Neural cell (in vitro differentiated cells): ENCODE measurements around the gene SIK3. TPM values are rescaled to one million over a fixed set of nuclear protein-coding genes. Genes with fewer than 3 reads are reported as not detected.

ENCODE experiments used
- H2AFZ ChIP-seq: fragments of 200-600, 300-800 bp; sonication (generic), shearing (Covaris generic); 2 replicates; pipeline ENCODE4 v1.6.0; 2014; ENCODE audit warnings: low read depth, mild to moderate bottlenecking, antibody characterized with exemption, low read length, moderate library complexity
- H3F3A ChIP-seq: fragments of 200-600 bp; shearing (Covaris generic); 2 replicates; pipeline ENCODE4 v1.6.1; 2016; ENCODE audit warnings: mild to moderate bottlenecking, moderate library complexity, mixed read lengths, antibody characterized with exemption, low read length; ENCODE audit not compliant: insufficient read depth, poor library complexity, severe bottlenecking
- H3K27ac ChIP-seq: fragments of 200-600, 300-800 bp; sonication (generic), shearing (Covaris generic); 2 replicates; pipeline ENCODE4 v1.5.1; 2014; ENCODE audit warnings: mild to moderate bottlenecking, low read length, moderate library complexity
- H3K27me3 ChIP-seq: fragments of 300-800, 200-600 bp; sonication (generic), shearing (Covaris generic); 2 replicates; pipeline ENCODE4 v1.6.0; 2014; ENCODE audit warnings: mild to moderate bottlenecking, low read depth, low read length, moderate library complexity; ENCODE audit not compliant: insufficient read depth
- H3K36me3 ChIP-seq: fragments of 300-800, 200-600 bp; sonication (generic), shearing (Covaris generic); 2 replicates; pipeline ENCODE4 v1.5.1; 2014; ENCODE audit warnings: mild to moderate bottlenecking, antibody characterized with exemption, low read length, moderate library complexity; ENCODE audit not compliant: insufficient read depth
- H3K4me2 ChIP-seq: fragments of 300-800, 200-600 bp; sonication (generic), shearing (Covaris generic); 2 replicates; pipeline ENCODE4 v1.6.0; 2014; ENCODE audit warnings: mild to moderate bottlenecking, low read length
- H3K4me3 ChIP-seq: fragments of 300-800, 200-600 bp; sonication (generic), shearing (Covaris generic); 2 replicates; pipeline ENCODE4 v1.5.1; 2014; ENCODE audit warnings: mild to moderate bottlenecking, low read length, moderate library complexity
- H3K79me2 ChIP-seq: fragments of 200-600 bp; shearing (Covaris generic); replicated peaks from 2 replicates; pipeline ENCODE4 v1.6.0; 2014; ENCODE audit warnings: mild to moderate bottlenecking, low read length, moderate library complexity; ENCODE audit not compliant: insufficient read depth
- H3K9ac ChIP-seq: fragments of 300-800, 200-600 bp; sonication (generic), shearing (Covaris generic); 2 replicates; pipeline ENCODE4 v1.6.1; 2016; ENCODE audit warnings: mild to moderate bottlenecking, low read length, mixed read lengths
- H3K9me2 ChIP-seq: fragments of 200-600 bp; shearing (Covaris generic); 2 replicates; pipeline ENCODE4 v1.6.1; 2016; ENCODE audit warnings: mild to moderate bottlenecking, low read length, mixed read lengths; ENCODE audit not compliant: insufficient read depth
- H3K9me3 ChIP-seq: fragments of 200-600, 300-800 bp; sonication (generic), shearing (Covaris generic); 2 replicates; pipeline ENCODE4 v1.6.1; 2016; ENCODE audit warnings: mild to moderate bottlenecking, mixed run types, low read length, moderate library complexity, mixed read lengths
- H4K20me1 ChIP-seq: fragments of 200-600 bp; shearing (Covaris generic); 2 replicates; pipeline ENCODE4 v1.6.1; 2016; ENCODE audit warnings: mild to moderate bottlenecking, mixed run types; ENCODE audit not compliant: insufficient read depth
- CTCF ChIP-seq: fragments of 450-650 bp; IDR thresholded peaks from 2 replicates; pipeline ENCODE4 v1.5.1; 2014; ENCODE audit warnings: antibody characterized with exemption, mild to moderate bottlenecking, moderate library complexity; ENCODE audit not compliant: poor library complexity, severe bottlenecking
- EP300 ChIP-seq: fragments of 450-650 bp; conservative IDR thresholded peaks from 2 replicates; pipeline ENCODE4 v1.6.1; 2014; ENCODE audit warnings: antibody characterized with exemption, mild to moderate bottlenecking, moderate library complexity; ENCODE audit not compliant: poor library complexity, severe bottlenecking
- EZH2 ChIP-seq: fragments of 200-600, 300-800 bp; shearing (Covaris generic), sonication (generic); IDR thresholded peaks from 2 replicates; pipeline ENCODE4 v1.6.1; 2014; ENCODE audit warnings: antibody characterized with exemption, low read length, borderline replicate concordance, mild to moderate bottlenecking; ENCODE audit not compliant: insufficient read depth, poor library complexity, severe bottlenecking
- MXI1 ChIP-seq: fragments of 450-650 bp; conservative IDR thresholded peaks from 2 replicates; pipeline ENCODE4 v1.6.1; 2014; ENCODE audit warnings: antibody characterized with exemption, mild to moderate bottlenecking; ENCODE audit not compliant: poor library complexity, severe bottlenecking
- POLR2AphosphoS5 ChIP-seq: IDR thresholded peaks from 2 replicates; pipeline ENCODE4 v1.6.1; 2012
- RAD21 ChIP-seq: fragments of 450-650 bp; conservative IDR thresholded peaks from 2 replicates; pipeline ENCODE4 v1.6.1; 2014; ENCODE audit warnings: antibody characterized with exemption, mild to moderate bottlenecking, moderate library complexity
- REST ChIP-seq: IDR thresholded peaks from 2 replicates; pipeline ENCODE4 v1.6.1; 2012; ENCODE audit warnings: borderline replicate concordance
- SMC3 ChIP-seq: fragments of 450-650 bp; conservative IDR thresholded peaks from 2 replicates; pipeline ENCODE4 v1.6.1; 2014; ENCODE audit warnings: antibody characterized with exemption, mild to moderate bottlenecking, moderate library complexity; ENCODE audit not compliant: poor library complexity
- TAF1 ChIP-seq: IDR thresholded peaks from 2 replicates; pipeline ENCODE4 v1.6.1; 2012; ENCODE audit warnings: low read depth
- polyA plus RNA-seq: library from polyadenylated mRNA; depleted of rRNA; stranded (reverse); fragments of >200 nt; gene quantifications from 2 replicates; pipeline ENCODE4 v1.2.3, GENCODE V29; 2014

Gene SIK3
- polyA plus RNA-seq, 1 donor from 2014 or later: 11.2 TPM

DNA sequence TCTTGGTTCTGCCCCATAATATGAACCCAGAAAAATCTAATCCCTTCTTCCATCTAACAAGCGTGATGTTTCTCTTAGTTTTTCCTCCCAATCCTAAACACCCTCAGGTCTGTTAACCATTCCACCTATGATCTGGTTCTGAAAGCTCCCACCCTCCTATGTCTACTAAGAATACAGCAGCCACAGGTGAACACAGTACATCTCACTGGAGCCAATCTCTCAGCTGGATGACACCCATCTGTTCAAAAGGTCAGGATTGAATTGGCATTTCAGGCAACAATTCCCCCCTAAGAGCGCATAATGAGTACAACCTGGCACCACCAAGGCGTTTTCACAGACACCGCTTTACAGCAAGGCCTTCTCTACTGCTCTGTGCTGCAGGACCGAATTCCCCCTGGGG lies 241.8 kb downstream of the SIK3 start:
- H3K79me2 ChIP-seq: no peaks in the 10 kb centered on the region
- H3K27me3 ChIP-seq: no peaks in the 10 kb centered on the region
- no peaks in the 10 kb centered on the region for H3K9me2 ChIP-seq
- H4K20me1 ChIP-seq: no peaks in the 10 kb centered on the region
- H3K27ac ChIP-seq: no peak overlapping the region
- TF ChIP-seq REST (no peak), RAD21 (no peak), CTCF (no peak), POLR2AphosphoS5 (no peak), MXI1 (no peak), EZH2 (no peak), TAF1 (no peak), EP300 (no peak), SMC3 (no peak)
- H3K9ac ChIP-seq: no peak overlapping the region
- H3K4me3 ChIP-seq: no peak overlapping the region
- H3K4me2 ChIP-seq: no peak overlapping the region
- no peak overlapping the region for H2AFZ ChIP-seq
- no peaks in the 10 kb centered on the region for H3K9me3 ChIP-seq
- H3K36me3 ChIP-seq: peaks cover 11% of the 10 kb centered on the region
- no peaks in the 10 kb centered on the region for H3F3A ChIP-seq

DNA sequence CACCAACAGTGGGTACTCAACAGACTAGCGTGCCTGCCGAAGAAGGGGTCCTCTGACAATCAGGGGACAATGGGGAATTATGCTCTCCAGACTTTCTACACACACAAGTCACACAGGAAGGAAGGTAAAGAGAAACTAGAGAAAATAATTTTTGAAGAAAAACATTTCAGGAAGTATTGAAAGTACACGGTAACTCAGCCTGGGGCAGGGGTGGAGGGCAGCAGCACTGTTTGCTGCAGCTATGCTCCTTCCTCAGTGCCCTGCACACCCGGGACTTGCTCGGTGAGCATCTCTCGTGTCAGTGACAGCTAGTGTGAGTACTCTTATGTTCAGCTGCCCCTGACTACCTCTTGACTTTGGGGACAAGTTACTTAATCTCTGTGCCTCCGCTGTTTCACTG lies 242.8 kb downstream of the SIK3 start:
- peaks cover 11% of the 10 kb centered on the region for H3K36me3 ChIP-seq
- H4K20me1 ChIP-seq: no peaks in the 10 kb centered on the region
- no peak overlapping the region for H2AFZ ChIP-seq
- H3K4me2 ChIP-seq: no peak overlapping the region
- H3K27me3 ChIP-seq: no peaks in the 10 kb centered on the region
- TF ChIP-seq CTCF: no peak
- TF ChIP-seq SMC3: no peak
- TF ChIP-seq TAF1: no peak
- TF ChIP-seq EP300: no peak
- TF ChIP-seq POLR2AphosphoS5: no peak
- TF ChIP-seq REST: no peak
- no peak for TF ChIP-seq RAD21
- no peaks in the 10 kb centered on the region for H3K9me2 ChIP-seq
- no peaks in the 10 kb centered on the region for H3K9me3 ChIP-seq
- no peak overlapping the region for H3K27ac ChIP-seq
- H3F3A ChIP-seq: no peaks in the 10 kb centered on the region
- no peaks in the 10 kb centered on the region for H3K79me2 ChIP-seq
- H3K4me3 ChIP-seq: no peak overlapping the region
- H3K9ac ChIP-seq: no peak overlapping the region
